ENCODE measurements around the gene RAB11FIP4.

The RAB11FIP4 gene

DNA sequence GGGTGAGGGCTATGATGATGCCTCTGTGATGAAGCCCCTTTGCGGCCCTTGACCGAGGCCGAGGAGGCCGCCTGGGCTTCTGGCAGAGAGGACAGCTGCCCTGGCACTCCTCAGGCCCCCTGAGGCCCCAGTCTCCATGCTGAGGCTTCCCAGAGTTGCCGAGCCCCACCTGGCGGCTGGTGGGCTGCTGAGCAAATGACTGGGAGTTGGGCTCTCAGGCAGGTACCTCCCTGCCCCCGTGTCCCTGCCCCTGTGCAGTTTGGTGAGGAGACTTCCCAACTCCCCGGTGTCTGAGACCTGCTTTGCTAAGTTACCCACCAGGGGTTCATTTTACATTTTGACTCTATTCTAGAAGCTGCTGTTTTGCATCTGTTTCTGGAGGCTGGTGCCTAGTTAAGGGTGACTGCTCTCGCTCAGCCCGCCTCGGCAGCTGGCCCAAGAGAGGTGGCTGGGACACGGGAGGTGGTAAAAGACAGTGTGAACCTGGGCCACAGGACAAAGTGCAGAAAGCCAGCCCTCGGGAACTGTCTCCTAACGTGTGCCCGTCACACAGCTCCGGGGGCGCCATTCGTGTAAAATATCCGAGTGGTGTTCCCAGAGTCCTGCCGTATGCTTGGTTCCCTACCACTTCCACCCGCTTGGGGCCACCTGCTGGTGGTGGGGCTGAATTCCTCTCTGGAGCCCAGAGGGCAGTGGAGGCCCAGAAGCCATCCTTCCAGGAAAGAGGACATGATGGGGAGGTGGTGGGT, 134.5 kb downstream of the RAB11FIP4 start:
- DNase-seq (ENCODE audit: low read depth) = no peak

DNA sequence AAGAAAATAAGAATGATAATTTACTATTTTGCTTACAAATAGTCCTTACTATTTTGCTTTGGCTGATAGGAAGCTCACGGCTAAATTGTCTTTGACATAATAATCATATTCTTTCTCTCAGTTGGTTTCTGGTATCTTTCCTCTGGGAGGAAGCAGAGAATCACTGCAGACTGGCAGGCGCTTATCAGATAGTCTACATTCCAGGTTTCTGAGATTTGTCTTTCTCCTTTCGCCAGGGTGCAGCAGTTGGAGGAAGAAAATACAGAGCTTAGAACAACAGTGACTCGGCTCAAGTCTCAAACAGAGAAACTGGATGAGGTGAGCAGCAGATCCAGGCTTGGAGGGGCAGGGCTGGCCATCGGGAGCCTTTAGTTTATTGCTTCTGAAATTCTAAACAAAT, 136.1 kb downstream of the RAB11FIP4 start:
- no peak for DNase-seq (ENCODE audit: low read depth)

DNA sequence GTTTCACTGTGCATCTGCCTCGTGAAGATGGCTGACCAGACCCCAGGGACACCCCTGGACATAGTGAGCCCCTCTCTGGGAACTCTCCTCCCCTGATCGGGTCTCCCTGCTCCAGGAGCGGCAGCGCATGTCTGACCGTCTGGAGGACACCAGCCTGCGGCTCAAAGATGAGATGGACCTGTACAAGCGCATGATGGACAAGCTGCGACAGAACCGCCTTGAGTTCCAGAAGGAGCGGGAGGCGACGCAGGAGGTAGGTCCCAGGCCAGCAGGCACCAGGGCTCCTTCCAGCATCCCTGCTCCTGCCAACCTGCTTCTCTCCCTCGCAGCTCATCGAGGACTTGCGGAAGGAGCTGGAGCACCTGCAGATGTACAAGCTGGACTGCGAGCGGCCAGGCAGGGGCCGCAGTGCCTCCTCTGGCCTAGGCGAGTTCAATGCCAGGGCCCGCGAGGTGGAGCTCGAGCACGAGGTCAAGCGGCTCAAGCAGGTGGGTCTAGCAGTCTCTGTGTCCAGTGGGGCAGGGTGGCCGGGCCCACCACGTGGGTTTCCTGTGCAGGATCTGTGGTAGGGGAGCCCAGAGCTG, 136.9 kb downstream of the RAB11FIP4 start:
- no peak for DNase-seq (ENCODE audit: low read depth)

DNA sequence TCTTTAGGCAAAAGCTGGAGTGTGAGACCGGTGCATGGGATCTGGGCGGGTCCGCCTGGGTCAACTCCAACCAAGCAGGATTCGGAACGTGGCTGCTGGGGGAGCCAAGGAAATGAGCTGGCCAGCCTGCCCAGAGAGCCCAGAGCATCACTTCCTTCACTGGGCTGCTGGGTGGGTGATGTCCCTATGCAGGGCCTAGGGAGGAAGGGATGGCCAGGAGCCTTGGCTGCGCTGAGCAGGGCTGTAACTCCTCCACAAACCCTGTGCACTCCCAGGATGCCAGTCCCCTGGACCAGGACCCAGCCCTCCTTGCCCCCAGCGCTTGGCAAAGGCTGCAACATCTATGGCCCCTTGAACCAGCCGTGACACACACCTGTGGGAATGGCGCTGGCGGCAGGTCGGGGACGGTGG, 138.4 kb downstream of the RAB11FIP4 start:
- DNase-seq (ENCODE audit: low read depth) = no peak

DNA sequence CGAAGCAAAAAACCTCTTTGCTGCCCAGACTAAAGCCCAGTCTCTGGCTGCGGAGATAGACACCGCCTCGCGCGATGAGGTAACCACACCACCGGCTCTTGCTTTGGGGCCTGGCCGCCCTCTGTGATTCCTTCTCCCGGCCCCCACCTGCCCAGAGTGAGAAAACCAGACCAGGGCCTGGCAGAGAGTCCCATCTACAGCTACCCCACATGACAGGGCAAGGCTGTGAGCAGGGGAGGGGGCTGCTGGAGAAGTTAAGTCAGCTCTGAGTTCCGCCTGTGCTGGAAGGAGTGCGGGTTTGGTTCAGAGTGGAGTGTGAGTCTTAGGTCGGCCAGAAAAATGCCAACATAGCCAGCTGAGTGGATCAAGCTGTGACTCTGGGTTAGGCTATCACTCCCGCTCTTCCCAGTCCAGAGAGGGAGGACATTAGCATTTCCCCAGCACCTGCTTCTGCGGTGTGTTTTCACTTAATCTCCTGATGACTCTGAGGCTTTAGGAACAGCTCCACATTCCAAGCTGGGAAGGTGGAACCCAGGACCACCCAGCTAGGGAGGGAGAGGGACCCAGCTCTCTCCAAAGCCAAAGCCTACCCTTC, 139.0 kb downstream of the RAB11FIP4 start:
- DNase-seq (ENCODE audit: low read depth) = no peak

DNA sequence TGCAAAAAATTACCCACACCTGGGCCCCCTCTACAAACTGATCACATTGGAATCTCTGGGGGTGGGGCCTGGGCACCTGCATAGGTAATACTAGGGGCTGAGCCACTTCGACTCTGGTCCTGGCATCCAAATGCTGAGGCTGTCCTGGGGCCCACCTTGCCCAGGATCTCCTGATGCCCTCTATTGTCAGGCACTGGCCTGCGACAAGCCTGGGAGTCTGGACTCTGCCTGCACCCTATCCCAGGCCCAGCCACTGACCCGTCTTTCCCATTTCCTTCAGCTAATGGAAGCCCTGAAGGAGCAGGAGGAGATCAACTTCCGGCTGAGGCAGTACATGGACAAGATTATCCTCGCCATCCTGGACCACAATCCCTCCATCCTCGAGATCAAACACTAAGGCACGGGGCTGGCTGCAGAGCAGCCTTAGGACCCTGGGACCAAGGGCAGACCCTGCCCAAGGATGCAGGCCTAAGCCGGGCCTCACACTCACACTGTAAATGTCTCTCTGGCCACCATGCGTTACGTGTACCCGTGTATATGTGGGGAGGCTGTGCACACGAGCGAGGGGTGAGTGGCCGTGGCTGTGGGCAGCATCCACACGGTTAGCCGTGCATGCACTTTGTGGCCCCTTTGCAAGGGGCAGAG, 140.0 kb downstream of the RAB11FIP4 start:
- DNase-seq (ENCODE audit: low read depth) = no peak

DNA sequence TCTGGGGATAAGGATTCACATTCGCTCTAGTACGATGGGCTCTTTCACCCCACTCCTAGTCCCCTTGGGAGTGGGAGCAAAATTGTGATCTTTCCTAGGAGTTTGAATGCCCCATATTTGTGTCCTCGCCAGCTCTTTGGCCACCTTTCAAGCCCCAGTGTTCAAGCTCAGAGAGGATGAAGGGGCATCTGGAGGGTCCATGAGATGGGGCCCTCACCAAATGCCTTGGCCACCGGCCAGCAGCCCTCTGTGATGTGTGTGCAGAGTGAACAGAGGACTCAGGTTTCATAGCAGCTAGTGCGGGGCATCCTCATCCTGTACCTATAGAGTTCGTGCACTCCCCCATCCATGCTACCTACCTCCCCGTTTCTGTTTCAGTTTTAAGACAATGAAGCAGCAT, 140.6 kb downstream of the RAB11FIP4 start:
- DNase-seq (ENCODE audit: low read depth) = no peak

DNA sequence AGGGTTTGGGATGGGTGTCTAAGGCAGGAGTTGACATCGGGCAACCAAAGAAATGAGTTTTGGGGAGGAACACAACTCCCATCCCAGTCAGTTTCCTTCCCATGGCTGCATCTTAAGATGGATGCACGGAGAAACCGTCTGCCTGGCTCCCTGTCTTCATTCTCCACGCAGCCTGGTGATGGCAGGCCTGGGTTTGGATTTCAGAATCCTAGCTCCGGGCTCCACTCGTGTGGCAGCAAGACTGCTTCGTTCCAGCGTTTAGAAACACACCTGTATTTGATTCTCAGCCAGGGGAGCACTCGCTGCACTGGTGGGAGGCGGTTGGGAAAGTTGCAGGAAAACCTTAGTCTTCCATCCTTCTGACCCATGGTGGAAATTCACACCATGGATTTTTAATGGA, 141.1 kb downstream of the RAB11FIP4 start:
- DNase-seq (ENCODE audit: low read depth) = no peak

DNA sequence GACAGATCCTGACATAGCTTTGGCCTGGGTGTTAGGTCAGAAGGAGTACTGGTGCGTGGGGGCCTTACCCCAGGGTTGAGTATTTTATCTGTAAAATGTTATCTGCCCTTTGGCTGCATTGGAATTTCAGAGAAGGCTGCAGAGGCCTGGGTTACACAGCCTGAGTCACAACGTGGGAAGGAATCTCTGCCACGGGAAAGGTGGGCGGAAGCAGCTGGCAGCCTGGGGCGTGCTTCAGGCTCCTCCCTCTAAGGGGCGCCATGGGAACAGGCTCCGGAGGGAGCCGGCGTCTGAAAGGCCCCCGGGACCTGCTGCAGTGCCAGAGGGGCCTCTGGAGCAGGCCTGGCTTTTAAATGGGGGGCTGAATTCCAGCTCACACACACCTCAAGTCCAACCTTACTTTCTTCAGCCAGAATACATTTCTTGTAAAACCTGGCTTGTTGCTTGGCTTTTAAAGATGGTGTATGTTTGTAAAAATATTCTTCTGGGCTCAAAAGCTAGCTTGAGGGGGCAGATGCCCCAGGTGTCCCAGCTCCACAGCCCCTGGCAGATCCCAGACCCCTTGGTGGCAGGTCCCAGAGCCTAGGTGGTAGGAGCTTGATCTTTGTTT, 142.2 kb downstream of the RAB11FIP4 start:
- no peak for DNase-seq (ENCODE audit: low read depth)

DNA sequence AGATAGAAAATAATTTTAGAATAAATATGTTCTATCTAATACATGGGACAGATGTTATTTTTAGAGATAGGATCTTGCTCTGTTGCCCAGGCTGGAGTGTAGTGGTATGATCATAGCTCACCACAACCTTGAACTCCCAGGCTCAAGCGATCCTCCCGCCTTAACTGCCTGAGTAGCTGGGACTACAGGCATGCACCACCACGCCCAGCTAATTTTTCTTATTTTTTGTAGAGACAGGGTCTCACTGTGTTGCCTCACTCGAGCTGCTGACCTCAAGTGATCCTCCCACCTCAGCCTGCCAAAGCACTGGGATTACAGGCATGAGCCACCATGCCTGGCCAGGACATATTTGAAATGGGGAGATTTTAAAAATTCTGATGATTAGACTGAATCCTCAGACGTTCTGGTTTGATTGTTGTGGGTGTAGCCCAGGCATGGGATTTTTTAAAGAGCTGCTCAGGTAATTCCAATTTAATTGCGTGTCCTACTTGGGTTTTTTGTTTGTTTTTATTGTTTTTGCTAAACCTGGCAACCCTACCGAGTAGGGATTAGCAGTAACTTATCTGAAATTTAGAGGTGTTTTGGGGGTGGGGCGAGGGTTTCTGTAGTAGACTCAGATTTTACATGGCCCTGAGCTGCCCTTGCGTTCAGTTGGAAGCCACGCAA, 142.9 kb downstream of the RAB11FIP4 start:
- DNase-seq (ENCODE audit: low read depth) = no peak

DNA sequence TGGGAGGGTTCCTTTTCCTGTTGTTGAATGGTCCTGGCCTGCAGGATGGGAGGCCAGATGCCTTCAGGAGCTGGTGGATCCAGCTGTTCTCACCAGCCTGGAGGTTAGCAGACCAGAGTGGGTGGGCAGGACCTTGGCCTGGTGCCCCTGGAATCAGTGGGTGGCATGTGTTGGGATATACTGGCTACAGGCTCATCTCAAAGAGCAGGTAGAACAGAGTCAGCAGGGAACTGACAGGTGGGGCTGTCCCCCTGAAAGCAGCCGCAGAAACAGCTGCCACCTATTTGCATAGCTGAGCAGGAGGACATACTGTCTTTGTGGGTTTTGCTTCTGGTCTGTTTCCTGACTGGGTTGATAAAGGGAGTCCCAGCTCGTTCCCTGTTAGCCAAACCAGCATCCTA, 144.1 kb downstream of the RAB11FIP4 start:
- DNase-seq (ENCODE audit: low read depth) = no peak

DNA sequence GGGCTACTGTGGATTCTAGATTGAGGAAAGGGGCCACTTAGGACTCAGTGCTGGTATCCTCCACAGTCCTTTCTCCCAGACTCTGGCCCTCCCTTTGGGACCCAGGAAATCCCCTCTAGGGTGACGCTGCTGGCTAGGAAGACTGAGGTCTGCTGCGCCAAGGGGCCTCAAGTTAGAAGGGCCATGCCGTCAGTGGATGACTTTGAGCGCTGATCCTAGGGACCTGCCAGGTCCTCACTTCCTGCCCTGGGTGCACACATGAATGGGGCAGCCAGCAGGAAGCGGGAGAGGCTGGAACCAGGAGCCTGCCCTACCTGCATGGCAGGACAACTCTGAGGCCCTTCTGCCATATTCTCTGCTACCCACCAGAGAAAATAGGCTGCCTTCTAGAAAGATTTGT, 145.0 kb downstream of the RAB11FIP4 start:
- no peak for DNase-seq (ENCODE audit: low read depth)

DNA sequence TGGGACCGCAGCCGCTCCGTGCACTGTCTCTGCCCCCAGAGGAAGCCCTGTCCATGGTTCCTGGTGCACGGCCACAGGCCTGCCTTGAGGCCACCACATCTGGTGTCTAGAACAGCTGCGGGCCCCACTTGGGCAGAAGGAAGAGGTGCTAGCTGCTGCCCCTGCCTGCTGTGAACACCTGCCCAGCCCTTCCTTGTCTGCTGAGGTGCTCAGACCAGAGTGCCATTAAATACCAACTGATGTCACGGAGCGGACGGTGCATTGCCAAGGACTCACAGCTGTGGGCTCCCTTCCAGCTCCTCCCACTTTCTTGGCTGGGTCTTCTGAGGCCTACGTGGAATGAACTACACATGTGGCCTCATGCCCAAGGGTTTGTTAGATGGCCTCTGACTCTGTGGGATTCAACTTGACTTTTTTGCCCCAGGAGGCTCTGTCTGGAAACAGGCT, 146.1 kb downstream of the RAB11FIP4 start:
- no peak for DNase-seq (ENCODE audit: low read depth)

DNA sequence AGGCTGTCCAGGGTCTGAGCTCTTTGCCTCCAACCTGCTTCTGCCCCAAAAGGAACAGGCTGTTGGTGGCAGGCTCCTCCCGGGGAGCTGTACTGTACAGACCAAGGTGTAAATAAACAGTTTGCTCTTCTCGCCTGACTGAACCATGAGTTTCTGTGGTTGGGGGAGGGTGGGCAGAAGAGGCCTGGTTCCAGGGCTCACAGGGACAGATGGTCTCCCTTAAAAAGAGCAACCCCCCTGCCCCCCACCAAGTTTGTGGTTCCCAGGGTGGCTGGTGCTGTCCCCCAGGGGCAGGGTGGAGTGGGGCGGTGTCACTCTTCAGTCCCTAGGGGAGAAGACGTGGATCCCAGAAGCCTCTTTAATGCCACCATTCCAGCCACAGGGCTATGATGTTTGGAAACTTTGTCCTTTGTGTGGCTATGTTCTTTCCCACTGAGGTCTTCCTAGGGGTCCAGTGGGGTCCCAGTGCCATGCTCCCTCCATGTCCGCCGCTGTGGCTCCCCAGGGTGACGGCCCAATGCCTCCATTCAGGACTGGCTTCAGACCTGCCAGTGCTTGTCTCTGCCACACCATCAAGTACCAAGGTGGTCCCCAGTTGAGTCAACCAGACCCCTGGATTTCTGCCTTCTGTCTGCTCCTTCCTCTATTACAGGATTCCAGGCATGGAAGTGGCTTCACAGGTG, 146.7 kb downstream of the RAB11FIP4 start:
- no peak for DNase-seq (ENCODE audit: low read depth)

DNA sequence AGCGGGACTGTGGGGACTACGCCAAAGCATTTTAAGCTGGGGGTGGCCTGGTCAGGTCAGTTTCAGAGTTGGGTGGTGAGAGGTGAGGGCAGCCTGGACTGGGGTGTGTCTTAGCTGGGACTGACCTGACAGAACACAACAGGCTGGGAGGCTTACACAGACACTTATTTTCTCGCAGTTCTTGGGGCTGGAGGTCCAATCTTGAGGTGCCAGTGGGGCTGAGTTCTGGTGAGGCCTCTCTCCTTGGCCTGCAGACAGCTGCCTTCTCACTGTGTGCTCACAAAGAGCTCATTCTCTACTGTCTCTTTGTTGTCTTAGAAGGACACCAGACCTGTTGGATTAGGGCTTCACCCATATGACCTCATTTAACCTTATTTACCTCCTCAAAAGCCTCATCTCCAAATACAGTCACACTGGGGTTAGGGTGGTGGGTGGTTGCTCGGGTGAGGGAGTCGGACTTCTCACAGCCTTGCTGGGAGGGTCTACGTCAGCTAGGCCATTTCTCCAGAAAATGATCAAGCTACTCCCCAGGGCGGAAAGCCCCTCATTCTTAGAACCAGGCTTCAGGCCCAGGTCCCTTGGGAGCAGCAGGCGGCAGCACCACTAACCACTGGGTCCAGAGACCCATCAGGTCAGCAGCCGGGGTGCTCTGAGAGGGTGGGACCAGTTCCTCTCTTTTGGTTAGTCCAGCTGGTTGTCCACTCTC, 149.3 kb downstream of the RAB11FIP4 start:
- no peak for DNase-seq (ENCODE audit: low read depth)

DNA sequence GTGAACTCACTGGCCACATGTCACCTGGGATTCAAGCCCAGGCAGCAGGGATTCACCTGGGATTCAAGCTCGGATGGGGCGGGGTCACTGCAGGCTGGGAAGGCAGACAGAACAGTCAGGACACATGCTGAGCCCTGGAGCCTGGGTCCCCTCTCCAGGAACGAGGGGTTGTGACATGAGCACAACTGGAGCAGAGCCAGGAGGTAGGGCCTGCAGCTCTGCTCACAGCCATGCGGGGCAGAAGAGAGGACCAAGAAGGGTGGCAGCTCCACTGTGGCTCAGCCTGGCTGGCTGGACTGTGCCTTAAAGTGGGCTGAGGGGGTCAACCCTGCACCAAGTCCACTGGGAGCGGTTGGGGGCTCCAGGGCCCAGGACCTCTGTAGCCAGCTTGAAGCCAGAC, 150.1 kb downstream of the RAB11FIP4 start:
- DNase-seq (ENCODE audit: low read depth) = no peak

DNA sequence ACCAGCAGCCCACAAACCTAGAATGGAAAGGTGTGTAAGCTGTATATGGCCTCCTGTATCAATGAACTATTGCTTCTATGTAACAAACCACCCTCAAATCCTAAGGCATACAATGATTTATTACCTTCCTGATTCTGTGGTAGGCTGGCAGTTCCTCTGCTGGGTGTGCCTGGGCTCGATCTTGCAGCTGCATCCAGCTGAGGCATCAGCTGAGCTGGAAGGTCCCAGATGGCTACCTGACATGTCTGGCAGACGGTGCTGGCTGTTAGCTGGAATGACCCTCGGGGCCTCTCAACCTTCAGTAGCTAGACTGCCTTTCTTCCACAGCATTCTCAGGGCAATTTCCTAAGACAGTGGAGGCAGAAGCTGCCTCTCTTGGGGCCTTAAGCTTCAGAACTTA, 152.7 kb downstream of the RAB11FIP4 start:
- DNase-seq (ENCODE audit: low read depth) = no peak

DNA sequence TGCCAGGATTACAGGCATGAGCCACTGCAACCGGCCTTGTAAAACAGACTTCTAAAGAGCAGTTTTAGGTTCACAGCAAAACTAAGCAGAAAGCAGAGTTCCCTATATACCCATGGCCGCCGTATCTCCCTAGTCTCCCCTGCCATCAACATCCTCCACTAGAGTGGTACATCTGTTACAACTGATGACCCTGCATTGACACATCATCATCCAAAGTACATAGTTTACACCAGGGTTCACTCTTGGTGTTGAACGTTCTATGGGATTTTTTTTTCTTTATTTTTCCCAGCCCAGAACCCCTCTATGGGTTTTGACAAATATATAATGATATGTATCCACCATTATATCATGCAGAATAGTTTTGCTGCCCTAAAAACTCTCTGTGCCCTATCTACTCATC, 155.2 kb downstream of the RAB11FIP4 start:
- DNase-seq (ENCODE audit: low read depth) = no peak

DNA sequence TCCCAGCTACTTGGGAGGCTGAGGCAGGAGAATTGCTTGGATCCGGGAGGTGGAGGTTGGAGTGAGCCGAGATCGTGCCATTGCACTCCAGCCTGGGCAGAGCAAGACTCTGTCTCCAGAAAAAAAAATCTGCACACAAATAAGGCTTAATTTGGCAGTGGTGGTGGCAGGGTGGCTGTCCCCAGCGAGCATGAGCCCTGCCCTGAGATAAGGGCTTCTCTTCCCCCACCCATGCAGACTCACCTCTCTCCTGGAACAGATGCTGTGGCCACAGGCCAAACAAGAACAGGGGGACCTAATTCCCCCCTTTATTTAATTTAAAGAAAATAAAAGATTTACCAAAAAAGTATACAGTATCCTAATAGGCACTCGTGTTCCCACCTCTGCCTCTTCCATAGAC, 157.2 kb downstream of the RAB11FIP4 start:
- DNase-seq (ENCODE audit: low read depth) = no peak

DNA sequence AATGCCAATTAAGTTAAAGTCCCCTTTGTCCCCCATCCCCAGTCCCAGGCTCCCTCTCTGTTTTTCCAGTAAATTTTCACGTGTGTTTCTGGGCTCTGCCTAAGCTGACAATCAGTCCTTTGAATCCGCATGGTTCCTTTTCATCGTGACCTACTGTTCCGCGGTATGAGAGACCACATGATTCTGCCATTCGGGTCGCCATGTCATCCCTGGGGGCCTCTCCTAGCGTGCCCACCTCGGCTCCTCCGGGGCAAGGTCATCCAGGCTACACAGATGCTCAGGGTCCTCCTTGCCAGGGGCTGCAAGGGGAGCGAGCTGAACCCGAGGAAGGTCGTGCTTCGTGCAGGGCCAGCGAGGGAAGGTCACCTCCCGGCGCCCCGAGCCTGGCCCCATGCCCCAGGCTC, 157.6 kb downstream of the RAB11FIP4 start:
- no peak for DNase-seq (ENCODE audit: low read depth)
